H9 (cell line): ENCODE data around the gene PIPOX. TPM values are rescaled to one million over a fixed set of nuclear protein-coding genes. Genes with fewer than 3 reads are reported as not detected.

Experiments
- DNase-seq: peaks from one replicate; pipeline ENCODE4 v3.0.0-alpha.2; 2017
- H2AFZ ChIP-seq: one replicate; pipeline ENCODE4 v1.6.1; 2013; ENCODE audit warnings: mild to moderate bottlenecking, low read length, control low read depth, moderate library complexity
- H2AK5ac ChIP-seq: 2 replicates; pipeline ENCODE4 v1.6.1; 2013; ENCODE audit warnings: low read length, control low read depth, mixed read lengths; ENCODE audit not compliant: insufficient read length
- H2BK120ac ChIP-seq: one replicate; pipeline ENCODE4 v1.6.1; 2013; ENCODE audit warnings: low read depth, mild to moderate bottlenecking, low read length, control low read depth, inconsistent platforms; ENCODE audit not compliant: poor library complexity, severe bottlenecking
- H2BK12ac ChIP-seq: 2 replicates; pipeline ENCODE4 v1.6.1; 2013; ENCODE audit warnings: low read length, control low read depth, mixed read lengths, low read depth; ENCODE audit not compliant: insufficient read length
- H2BK15ac ChIP-seq: 2 replicates; pipeline ENCODE4 v1.6.1; 2013; ENCODE audit warnings: low read depth, low read length, control low read depth
- H2BK20ac ChIP-seq: one replicate; pipeline ENCODE4 v1.6.1; 2013; ENCODE audit warnings: low read depth, mild to moderate bottlenecking, low read length, control low read depth, inconsistent platforms; ENCODE audit not compliant: poor library complexity, severe bottlenecking
- H2BK5ac ChIP-seq: 2 replicates; pipeline ENCODE4 v1.6.1; 2013; ENCODE audit warnings: low read length, control low read depth, mixed read lengths; ENCODE audit not compliant: insufficient read length
- H3K14ac ChIP-seq: 2 replicates; pipeline ENCODE4 v1.6.1; 2013; ENCODE audit warnings: low read length, control low read depth; ENCODE audit not compliant: insufficient read depth
- H3K18ac ChIP-seq: 2 replicates; pipeline ENCODE4 v1.6.1; 2013; ENCODE audit warnings: low read depth, mild to moderate bottlenecking, mixed read lengths, low read length, control low read depth; ENCODE audit not compliant: insufficient read length
- H3K23ac ChIP-seq: 2 replicates; pipeline ENCODE4 v1.6.1; 2013; ENCODE audit warnings: low read length, control low read depth, mixed read lengths, low read depth; ENCODE audit not compliant: insufficient read length
- H3K23me2 ChIP-seq: 2 replicates; pipeline ENCODE4 v1.6.1; 2013; ENCODE audit warnings: low read depth, mild to moderate bottlenecking, mixed read lengths, low read length, control low read depth; ENCODE audit not compliant: insufficient read length, poor library complexity, severe bottlenecking
- H3K27ac ChIP-seq: 2 replicates; pipeline ENCODE4 v1.5.1; 2013; ENCODE audit warnings: low read length, control low read depth, mixed read lengths, low read depth; ENCODE audit not compliant: insufficient read length
- H3K27me3 ChIP-seq: 2 replicates; pipeline ENCODE4 v1.6.1; 2013; ENCODE audit warnings: low read length, control low read depth, inconsistent platforms; ENCODE audit not compliant: insufficient read depth
- H3K4ac ChIP-seq: 2 replicates; pipeline ENCODE4 v1.6.1; 2013; ENCODE audit warnings: low read depth, mild to moderate bottlenecking, control low read depth, inconsistent platforms, low read length, moderate library complexity
- H3K4me1 ChIP-seq: 2 replicates; pipeline ENCODE4 v1.6.1; 2013; ENCODE audit warnings: low read length, control low read depth, inconsistent platforms; ENCODE audit not compliant: insufficient read depth
- H3K4me2 ChIP-seq: 2 replicates; pipeline ENCODE4 v1.6.1; 2013; ENCODE audit warnings: low read length, control low read depth, mixed read lengths; ENCODE audit not compliant: insufficient read length, insufficient read depth
- H3K56ac ChIP-seq: 2 replicates; pipeline ENCODE4 v1.6.1; 2013; ENCODE audit warnings: low read depth, mild to moderate bottlenecking, mixed read lengths, low read length, control low read depth; ENCODE audit not compliant: insufficient read length
- H3K79me1 ChIP-seq: 2 replicates; pipeline ENCODE4 v1.6.1; 2013; ENCODE audit warnings: low read depth, mild to moderate bottlenecking, moderate library complexity, low read length, control low read depth, inconsistent platforms; ENCODE audit not compliant: insufficient read depth, poor library complexity, severe bottlenecking
- H3K79me2 ChIP-seq: 2 replicates; pipeline ENCODE4 v1.6.1; 2013; ENCODE audit warnings: low read length, control low read depth, inconsistent platforms; ENCODE audit not compliant: insufficient read depth
- H3K9ac ChIP-seq: 2 replicates; pipeline ENCODE4 v1.6.1; 2013; ENCODE audit warnings: low read length, control low read depth, mixed read lengths; ENCODE audit not compliant: insufficient read length; ENCODE audit errors: extremely low read depth
- H3K9me3 ChIP-seq: one replicate; pipeline ENCODE4 v1.6.1; 2013; ENCODE audit warnings: low read depth, low read length, inconsistent platforms; ENCODE audit not compliant: control insufficient read depth
- H3T11ph ChIP-seq: one replicate; pipeline ENCODE4 v1.6.1; 2013; ENCODE audit warnings: mild to moderate bottlenecking, low read length, control low read depth, inconsistent platforms
- H4K20me1 ChIP-seq: one replicate; pipeline ENCODE4 v1.6.1; 2013; ENCODE audit not compliant: control insufficient read depth, insufficient read length, insufficient read depth
- H4K5ac ChIP-seq: 2 replicates; pipeline ENCODE4 v1.6.1; 2013; ENCODE audit warnings: low read depth, mild to moderate bottlenecking, mixed read lengths, low read length, control low read depth; ENCODE audit not compliant: insufficient read length
- H4K8ac ChIP-seq: replicated peaks from 2 replicates; pipeline ENCODE4 v1.6.1; 2013; ENCODE audit warnings: low read length, control low read depth, mixed read lengths, low read depth; ENCODE audit not compliant: insufficient read length
- H4K91ac ChIP-seq: 2 replicates; pipeline ENCODE4 v1.6.1; 2013; ENCODE audit warnings: low read depth, mild to moderate bottlenecking, moderate library complexity, mixed read lengths, low read length, control low read depth; ENCODE audit not compliant: insufficient read length
- H3K27ac Mint-ChIP-seq, 3 experiments: 2 replicates in 2 of 3; 3 replicates in 1 of 3; pipeline ENCODE4 v1.8.0; 2020 to 2021; ENCODE audit warnings: mixed read lengths in 3 of 3, mild to moderate bottlenecking in 1 of 3, moderate library complexity in 1 of 3
- H3K27me3 Mint-ChIP-seq: 2 replicates; pipeline ENCODE4 v1.8.0; 2021; ENCODE audit warnings: low read depth, mild to moderate bottlenecking, moderate library complexity, mixed read lengths
- H3K36me3 Mint-ChIP-seq, 3 experiments: 2 replicates in 2 of 3; 3 replicates in 1 of 3; pipeline ENCODE4 v1.8.0; 2020 to 2021; ENCODE audit warnings: low read depth in 3 of 3, mixed read lengths in 3 of 3; ENCODE audit not compliant: insufficient read depth in 1 of 3
- H3K4me1 Mint-ChIP-seq, 2 experiments: 2 replicates each; pipeline ENCODE4 v1.8.0; 2020; ENCODE audit warnings: mixed read lengths in 2 of 2
- H3K4me3 Mint-ChIP-seq, 2 experiments: 2 replicates in 1 of 2; 3 replicates in 1 of 2; pipeline ENCODE4 v1.8.0; 2020 to 2021; ENCODE audit warnings: mild to moderate bottlenecking in 2 of 2, mixed read lengths in 2 of 2, moderate library complexity in 1 of 2
- H3K9me3 Mint-ChIP-seq, 2 experiments: 2 replicates in 1 of 2; 3 replicates in 1 of 2; pipeline ENCODE4 v1.8.0; 2020; ENCODE audit warnings: mild to moderate bottlenecking in 2 of 2, mixed read lengths in 2 of 2, moderate library complexity in 1 of 2
- WGBS: extraction: QIAGEN DNeasy Blood & Tissue Kit; methylation state at CpG from one replicate; pipeline ENCODE4 v1.1.7; 2013; ENCODE audit warnings: missing lambda C conversion rate, low lambda C conversion rate, mixed read lengths; ENCODE audit not compliant: insufficient read length; ENCODE audit errors: extremely low coverage; 5-methylcytosine and 5-hydroxymethylcytosine counted together
- total RNA-seq: library from RNA; stranded (reverse); gene quantifications from 2 replicates; pipeline ENCODE4 v1.2.1, GENCODE V29; 2021
- TF ChIP-seq, protein P1 (sequence below): fragments of 200-600 bp; sonication (generic); conservative IDR thresholded peaks from 3 replicates; pipeline ENCODE4 v1.8.0; 2021; ENCODE audit warnings: antibody characterized with exemption, mild to moderate bottlenecking

PIPOX gene
- total RNA-seq, 1 experiment from 2014 or later: 30.1 TPM

DNA sequence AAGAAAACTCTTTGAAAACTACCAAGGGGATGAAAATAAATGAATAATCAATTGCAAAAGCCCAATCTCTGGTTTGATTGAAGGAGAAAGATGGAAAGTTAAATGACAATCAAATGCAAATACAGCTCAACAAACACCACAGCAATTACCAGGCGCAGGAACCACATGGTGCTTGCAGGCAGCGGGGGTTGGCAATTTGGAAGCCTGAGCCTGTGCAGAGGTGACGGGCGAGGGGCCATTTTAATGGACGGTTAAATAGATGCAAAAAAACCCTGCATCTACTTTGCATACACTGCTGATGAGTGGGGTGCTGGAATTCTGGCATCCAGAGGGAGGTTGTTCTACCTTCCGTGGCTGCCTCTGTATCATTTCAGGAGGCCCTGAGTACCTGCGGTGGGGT, 32.4 kb upstream of the PIPOX start:
- no peaks in the 10 kb centered on the region for H4K20me1 ChIP-seq
- Mint-ChIP-seq H3K4me1 (peaks cover 59 to 62% of the 10 kb centered on the region in 2 experiments), H3K27me3 (peaks cover 20% of the 10 kb centered on the region), H3K27ac (peak overlapping the region in 2 of 3 experiments; percentile 30 to 45; a peak in 3 of 7 replicates), H3K36me3 (no peaks in the 10 kb centered on the region), H3K9me3 (no peaks in the 10 kb centered on the region; a peak in 1 of 5 replicates), H3K4me3 (peak overlapping the region; percentile 5 to 6; a peak in 3 of 5 replicates)
- no peak overlapping the region for H2BK12ac ChIP-seq
- no peak overlapping the region for H3T11ph ChIP-seq
- no peak overlapping the region for H3K4ac ChIP-seq
- no peaks in the 10 kb centered on the region for H3K79me1 ChIP-seq
- no peaks in the 10 kb centered on the region for H3K27me3 ChIP-seq
- H2BK120ac ChIP-seq: no peak overlapping the region
- H3K23me2 ChIP-seq: no peaks in the 10 kb centered on the region
- peaks cover 24% of the 10 kb centered on the region for H3K4me1 ChIP-seq
- no peak overlapping the region for H4K91ac ChIP-seq
- H3K9me3 ChIP-seq: no peaks in the 10 kb centered on the region
- H2AK5ac ChIP-seq: no peak overlapping the region
- H2BK15ac ChIP-seq: no peak overlapping the region
- no peaks in the 10 kb centered on the region for H3K79me2 ChIP-seq
- no peak overlapping the region for H3K23ac ChIP-seq
- no peak overlapping the region for H2AFZ ChIP-seq
- TF ChIP-seq, protein P1, sequence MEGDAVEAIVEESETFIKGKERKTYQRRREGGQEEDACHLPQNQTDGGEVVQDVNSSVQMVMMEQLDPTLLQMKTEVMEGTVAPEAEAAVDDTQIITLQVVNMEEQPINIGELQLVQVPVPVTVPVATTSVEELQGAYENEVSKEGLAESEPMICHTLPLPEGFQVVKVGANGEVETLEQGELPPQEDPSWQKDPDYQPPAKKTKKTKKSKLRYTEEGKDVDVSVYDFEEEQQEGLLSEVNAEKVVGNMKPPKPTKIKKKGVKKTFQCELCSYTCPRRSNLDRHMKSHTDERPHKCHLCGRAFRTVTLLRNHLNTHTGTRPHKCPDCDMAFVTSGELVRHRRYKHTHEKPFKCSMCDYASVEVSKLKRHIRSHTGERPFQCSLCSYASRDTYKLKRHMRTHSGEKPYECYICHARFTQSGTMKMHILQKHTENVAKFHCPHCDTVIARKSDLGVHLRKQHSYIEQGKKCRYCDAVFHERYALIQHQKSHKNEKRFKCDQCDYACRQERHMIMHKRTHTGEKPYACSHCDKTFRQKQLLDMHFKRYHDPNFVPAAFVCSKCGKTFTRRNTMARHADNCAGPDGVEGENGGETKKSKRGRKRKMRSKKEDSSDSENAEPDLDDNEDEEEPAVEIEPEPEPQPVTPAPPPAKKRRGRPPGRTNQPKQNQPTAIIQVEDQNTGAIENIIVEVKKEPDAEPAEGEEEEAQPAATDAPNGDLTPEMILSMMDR: no peak
- H3K27ac ChIP-seq: no peak overlapping the region
- no peak overlapping the region for H3K9ac ChIP-seq
- no peak overlapping the region for H3K18ac ChIP-seq
- no peak overlapping the region for H2BK20ac ChIP-seq
- H3K4me2 ChIP-seq: no peak overlapping the region
- no peak overlapping the region for H4K5ac ChIP-seq
- H3K56ac ChIP-seq: no peak overlapping the region
- WGBS: no CpG with 5 or more reads among the region's 7 CpGs
- H3K14ac ChIP-seq: no peak overlapping the region
- no peak overlapping the region for H4K8ac ChIP-seq
- H2BK5ac ChIP-seq: no peak overlapping the region
- DNase-seq: no peak
